ENCODE measurements around the gene OR13C3.

GRCh38 chr9:104556830-104557634 lies 20.4 kb upstream of the OR13C3 start:
- TF ChIP-seq CTCF (IDR thresholded peaks at IDR 0.05) (no peak), POLR2AphosphoS5 (IDR thresholded peaks at IDR 0.05) (no peak), POLR2A (IDR thresholded peaks at IDR 0.05) (no peak)

All from prostate gland (tissue), 2 donors.